HG03175 (cell line): ENCODE results near the gene RPL7L1.
A peak's percentile ranks its signal among the peaks of the same experiment; 100 is the strongest.
"Not testable (repeated sequence)": the region's sequence is repeated elsewhere in the genome, so short reads cannot be mapped to it uniquely, and the experiment has no call there.

Source experiments
- ATAC-seq: cut with Tn5 transposase; IDR thresholded peaks from one replicate; pipeline ENCODE4 v1.9.1; 2021; ENCODE audit warnings: mild to moderate bottlenecking, moderate library complexity; ENCODE audit not compliant: unreplicated experiment

The RPL7L1 gene

DNA sequence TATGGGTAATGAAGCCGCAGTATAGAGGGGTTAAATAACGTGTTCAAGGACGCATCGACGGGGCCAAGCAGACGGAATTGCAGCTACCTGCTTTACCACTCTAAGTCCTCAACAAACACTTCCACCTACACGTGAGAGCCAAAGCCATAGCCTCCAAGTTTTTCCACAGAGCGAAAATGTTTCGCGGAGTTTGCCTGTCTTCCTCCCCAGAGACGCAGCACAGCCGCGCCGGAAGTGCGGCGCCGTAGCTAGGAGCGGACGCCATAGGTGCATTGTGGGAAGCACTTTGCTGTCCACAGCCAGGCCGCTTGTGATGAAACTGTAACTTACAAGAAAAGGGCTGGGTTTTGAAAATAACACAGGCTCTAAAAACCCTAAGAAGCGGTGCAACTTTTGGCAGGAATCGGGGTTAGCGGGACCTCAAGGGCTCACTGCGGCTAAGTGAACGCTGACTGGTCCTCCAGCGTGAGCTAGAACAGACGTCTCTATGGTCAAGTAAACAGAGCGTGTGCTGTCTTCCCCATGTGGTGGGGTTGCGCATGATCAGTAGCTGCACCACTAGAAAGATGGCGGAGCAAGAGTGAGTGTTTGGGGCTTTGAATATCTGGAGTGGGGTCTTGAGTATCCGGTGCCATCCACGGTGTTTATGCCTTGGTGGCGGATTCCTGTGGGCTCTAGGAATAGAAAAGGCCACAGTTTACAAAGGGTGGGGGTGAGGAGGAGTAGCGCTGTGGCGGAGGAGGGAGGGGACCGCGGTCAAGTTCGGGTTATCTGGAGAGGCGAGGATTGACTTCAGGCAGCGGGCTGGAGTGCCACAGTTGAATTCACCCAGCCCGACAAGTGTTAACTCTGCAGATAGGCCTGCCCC, at the start of gene RPL7L1:
RPL7L1 (plus strand) TSS at position 245 of the 868 bp plus-strand sequence; CDS start at position 540, 295 bp downstream.
- peak; percentile 93 for ATAC-seq

- ATAC-seq, result no peak
Measured at GRCh38 chr6:42831237-42831636, 48.2 kb upstream of the RPL7L1 start.

DNA sequence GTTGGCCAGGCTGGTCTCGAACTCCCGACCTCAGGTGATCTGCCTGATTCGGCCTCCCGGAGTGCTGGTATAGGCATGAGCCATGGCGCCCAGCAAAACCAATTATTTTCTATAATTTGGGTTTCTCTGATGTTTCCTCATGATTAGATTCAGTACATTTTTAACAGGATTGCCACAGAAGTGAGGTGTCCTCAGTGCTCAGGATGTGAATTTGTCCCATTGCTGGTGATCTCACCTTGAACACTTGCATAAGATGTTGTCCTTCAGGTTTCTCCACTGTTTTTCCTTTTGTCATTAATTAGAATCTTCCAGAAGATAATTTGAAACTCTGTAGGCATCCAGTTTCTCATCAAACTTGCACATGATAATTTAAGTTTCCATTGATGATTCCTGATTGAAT, 45.4 kb upstream of the RPL7L1 start:
- no peak for ATAC-seq

DNA sequence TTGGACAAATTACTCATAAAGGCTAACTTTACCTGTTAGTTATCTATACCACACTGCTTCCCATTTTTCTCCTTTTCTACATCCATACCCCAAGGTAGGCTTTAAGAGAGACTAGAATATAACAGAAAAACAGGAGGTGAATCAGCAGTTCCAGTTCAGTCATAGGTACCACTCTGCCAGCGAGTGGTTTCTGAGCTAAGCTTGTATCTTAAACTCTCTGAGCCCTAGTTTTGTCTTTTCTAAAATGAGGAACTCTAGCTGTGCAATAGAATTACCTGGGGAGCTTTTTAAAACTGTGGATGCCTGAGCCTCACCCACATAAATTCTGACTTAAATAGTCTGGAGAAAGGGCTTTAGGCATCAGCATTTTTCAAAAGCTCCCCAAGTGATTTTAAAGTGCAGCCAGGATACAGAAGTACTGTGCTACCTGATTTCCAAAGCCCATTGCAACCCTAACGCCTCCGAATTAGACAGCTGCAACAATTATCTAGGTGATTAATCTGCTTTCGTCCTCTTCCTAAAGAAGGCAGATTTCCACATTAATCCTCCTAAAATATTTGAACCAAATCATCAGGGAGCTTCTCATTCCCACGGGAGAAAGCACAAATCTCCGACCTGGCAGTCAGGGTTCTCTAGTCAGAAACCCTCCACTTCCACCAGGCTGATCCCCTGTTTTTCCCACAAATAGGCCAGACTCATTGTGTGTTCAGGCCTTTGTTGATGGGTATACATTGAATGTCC, 37.4 kb upstream of the RPL7L1 start:
- no peak for ATAC-seq

- ATAC-seq, result no peak
Measured at GRCh38 chr6:42845327-42845694, 34.1 kb upstream of the RPL7L1 start.

GRCh38 chr6:42846505-42846904, 32.9 kb upstream of the RPL7L1 start:
- no peak for ATAC-seq

GRCh38 chr6:42848700-42849099, 30.7 kb upstream of the RPL7L1 start:
- ATAC-seq, result no peak

DNA sequence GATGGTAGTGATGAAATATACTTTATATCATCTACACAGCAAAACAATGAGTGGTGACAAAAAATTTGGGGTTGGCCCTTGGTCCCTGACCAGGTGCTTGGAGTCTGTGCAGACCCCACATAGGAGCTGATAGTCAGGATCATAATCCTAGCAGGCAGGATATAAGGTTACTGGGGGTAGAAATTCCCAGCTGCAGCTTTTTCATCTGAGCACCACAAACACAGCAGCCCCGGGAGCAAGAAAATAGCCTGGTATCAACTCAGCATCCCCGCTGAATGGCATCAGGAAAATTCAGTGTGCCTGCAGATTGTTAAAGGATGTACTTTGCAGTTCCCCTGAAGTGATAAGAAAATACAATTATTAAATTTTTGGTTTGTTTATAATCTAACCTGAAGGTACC, 27.8 kb upstream of the RPL7L1 start:
- ATAC-seq, result no peak

GRCh38 chr6:42860036-42860435, 19.4 kb upstream of the RPL7L1 start:
- ATAC-seq, result no peak

GRCh38 chr6:42860481-42860880, 18.9 kb upstream of the RPL7L1 start:
- ATAC-seq, result no peak

- no peak for ATAC-seq
Measured at GRCh38 chr6:42864602-42865001, 14.8 kb upstream of the RPL7L1 start.

GRCh38 chr6:42870145-42870936, 9.1 kb upstream of the RPL7L1 start:
- ATAC-seq, result no peak

DNA sequence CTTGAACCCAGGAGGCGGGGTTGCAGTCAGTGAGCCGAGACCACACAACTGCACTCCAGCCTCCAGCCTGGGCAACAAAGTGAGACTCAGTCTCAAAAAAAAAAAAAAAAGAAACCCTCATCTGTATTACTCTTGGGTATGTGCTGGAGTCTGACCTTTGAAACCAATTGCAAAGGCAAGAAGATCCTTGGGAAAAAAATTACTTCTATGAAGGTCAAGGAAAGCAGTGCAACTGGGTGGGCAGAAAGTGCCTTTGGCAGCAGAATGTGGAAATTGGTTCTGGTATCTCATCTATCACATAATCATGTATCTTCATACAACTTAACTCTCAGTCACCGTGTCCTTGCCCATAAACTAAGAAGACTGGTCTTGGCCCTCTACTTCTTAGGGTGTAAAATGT, 7.7 kb upstream of the RPL7L1 start:
- ATAC-seq, result no peak

GRCh38 chr6:42873313-42873712, 6.1 kb upstream of the RPL7L1 start:
- ATAC-seq, result no peak

DNA sequence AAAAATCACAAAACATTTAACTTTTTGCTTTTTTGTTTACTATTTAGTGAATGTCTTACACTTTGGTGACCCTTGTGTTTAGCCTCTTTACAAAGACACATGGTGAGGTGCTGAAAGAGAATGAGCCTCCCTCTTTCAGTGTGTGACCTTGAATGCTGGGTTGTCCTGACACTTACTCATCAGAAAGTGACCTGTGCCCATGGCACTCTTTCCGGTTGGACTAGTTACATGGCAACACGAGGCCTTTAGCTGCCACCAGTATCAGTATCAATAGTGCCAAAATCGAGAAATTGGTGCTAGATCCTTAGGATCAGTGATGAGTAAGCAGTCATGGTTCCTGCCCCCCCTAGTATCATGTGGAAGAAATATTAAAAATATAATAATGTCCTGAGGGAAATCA, 1.7 kb upstream of the RPL7L1 start:
- ATAC-seq, result no peak

GRCh38 chr6:42880240-42880817, 913 bp downstream of the RPL7L1 start:
- not testable (repeated sequence) for ATAC-seq

DNA sequence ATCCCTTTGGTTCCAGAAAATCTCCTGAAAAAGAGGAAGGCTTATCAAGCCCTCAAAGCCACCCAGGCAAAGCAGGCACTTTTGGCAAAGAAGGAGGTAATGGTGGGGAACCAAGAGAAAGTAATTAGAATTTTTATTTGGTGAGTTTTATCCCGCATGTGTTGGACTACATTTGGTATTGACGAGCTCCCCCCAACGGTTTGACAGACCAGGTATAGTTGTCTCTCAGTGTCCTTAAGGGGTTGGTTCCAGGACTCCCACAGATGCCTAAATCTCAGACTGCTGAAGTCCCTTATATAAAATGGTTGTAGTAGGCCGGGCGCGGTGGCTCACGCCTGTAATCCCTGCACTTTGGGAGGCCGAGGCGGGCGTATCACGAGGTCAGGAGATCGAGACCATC, 1.5 kb downstream of the RPL7L1 start:
- ATAC-seq, result not testable (repeated sequence)

DNA sequence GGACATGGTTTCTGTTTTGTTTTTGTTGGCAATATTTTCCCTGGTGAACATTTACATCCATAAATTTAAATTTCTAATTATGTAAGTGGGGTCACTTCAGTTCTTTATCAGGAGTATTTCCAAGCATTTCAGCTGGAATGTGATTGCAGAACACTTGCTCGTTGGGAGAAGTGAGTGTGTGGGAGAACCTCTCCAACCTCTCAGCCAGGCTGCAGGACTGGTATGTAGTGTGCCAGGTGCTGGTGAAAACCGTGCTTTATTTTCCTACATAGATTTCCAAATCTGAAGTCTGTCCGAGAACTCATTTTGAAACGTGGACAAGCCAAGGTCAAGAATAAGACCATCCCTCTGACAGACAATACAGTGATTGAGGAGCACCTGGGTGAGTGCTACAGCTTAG, 6.3 kb downstream of the RPL7L1 start:
- ATAC-seq, result no peak

GRCh38 chr6:42888201-42888600, 8.8 kb downstream of the RPL7L1 start:
- ATAC-seq, result not testable (repeated sequence)

GRCh38 chr6:42889815-42890214, 10.4 kb downstream of the RPL7L1 start:
- ATAC-seq, result no peak
